SK-N-MC (cell line): ENCODE data around the gene DLST.

Experiments
- DNase-seq: peaks from one replicate; pipeline ENCODE4 v3.0.0-alpha.2; 2011; ENCODE audit warnings: low read depth, low spot score
- H3K27ac ChIP-seq: fragments of 200-600 bp; sonication (generic); 2 replicates; pipeline ENCODE4 v1.5.1; 2016; ENCODE audit warnings: mixed run types
- H3K36me3 ChIP-seq: fragments of 200-600 bp; sonication (generic); 2 replicates; pipeline ENCODE4 v1.6.1; 2017; ENCODE audit warnings: antibody characterized with exemption, low read length, mixed read lengths; ENCODE audit not compliant: insufficient read depth
- H3K4me3 ChIP-seq: fragments of 200-600 bp; sonication (generic); 2 replicates; pipeline ENCODE4 v1.5.1; 2016
- H3K9ac ChIP-seq: fragments of 200-600 bp; sonication (generic); 2 replicates; pipeline ENCODE4 v1.8.0; 2017; ENCODE audit warnings: mixed run types, mixed read lengths; ENCODE audit not compliant: insufficient read length
- H3K9me3 ChIP-seq: fragments of 200-600 bp; sonication (generic); 2 replicates; pipeline ENCODE4 v1.6.1; 2017; ENCODE audit warnings: low read depth, mild to moderate bottlenecking, antibody characterized with exemption, low read length, moderate library complexity, mixed read lengths
- EZH2 ChIP-seq: fragments of 200-600 bp; sonication (generic); IDR thresholded peaks from one replicate; pipeline ENCODE4 v1.6.1; 2017; ENCODE audit warnings: antibody characterized with exemption
- FOXP2 ChIP-seq: optimal IDR thresholded peaks from 2 replicates; pipeline ENCODE3; 2011; ENCODE audit warnings: mild to moderate bottlenecking, moderate library complexity; ENCODE audit not compliant: insufficient read depth; ENCODE audit errors: extremely low read length, control extremely low read depth
- POLR2AphosphoS5 ChIP-seq: IDR thresholded peaks from 2 replicates; pipeline ENCODE4 v1.6.1; 2012; ENCODE audit warnings: mild to moderate bottlenecking, low read depth, low read length, borderline replicate concordance

Gene DLST

GRCh38 chr14:74865156-74865555, 16.6 kb upstream of the DLST start:
- no peak overlapping the region for H3K27ac ChIP-seq
- no peak overlapping the region for H3K4me3 ChIP-seq
- H3K9me3 ChIP-seq = no peaks in the 10 kb centered on the region
- TF ChIP-seq POLR2AphosphoS5 = no peak
- TF ChIP-seq EZH2 = no peak
- TF ChIP-seq FOXP2 = no peak
- H3K36me3 ChIP-seq = no peaks in the 10 kb centered on the region
- no peak for DNase-seq
- H3K9ac ChIP-seq = no peak overlapping the region

- no peak for TF ChIP-seq EZH2
- no peak for TF ChIP-seq FOXP2
- no peak for TF ChIP-seq POLR2AphosphoS5
- Histone ChIP-seq H3K4me3 (no peak overlapping the region), H3K36me3 (no peaks in the 10 kb centered on the region), H3K9ac (no peak overlapping the region), H3K9me3 (no peaks in the 10 kb centered on the region), H3K27ac (peak overlapping the region; percentile 27; the same call in 1 of the 2 replicates)
- no peak for DNase-seq
Measured at GRCh38 chr14:74866708-74867389, 14.9 kb upstream of the DLST start.

GRCh38 chr14:74867673-74868072, 14.0 kb upstream of the DLST start:
- DNase-seq = no peak
- Histone ChIP-seq H3K4me3 (no peak overlapping the region), H3K9me3 (no peaks in the 10 kb centered on the region), H3K36me3 (no peaks in the 10 kb centered on the region), H3K27ac (peak overlapping the region; percentile 27; the same call in 1 of the 2 replicates), H3K9ac (no peak overlapping the region)
- TF ChIP-seq EZH2 = no peak
- TF ChIP-seq FOXP2 = no peak
- no peak for TF ChIP-seq POLR2AphosphoS5

GRCh38 chr14:74868739-74869138, 13.0 kb upstream of the DLST start:
- H3K9me3 ChIP-seq = no peaks in the 10 kb centered on the region
- DNase-seq = no peak
- H3K4me3 ChIP-seq = no peak overlapping the region
- no peak overlapping the region for H3K27ac ChIP-seq
- TF ChIP-seq POLR2AphosphoS5 (no peak), FOXP2 (no peak), EZH2 (no peak)
- H3K9ac ChIP-seq = no peak overlapping the region
- no peaks in the 10 kb centered on the region for H3K36me3 ChIP-seq

GRCh38 chr14:74871819-74872218, 9.9 kb upstream of the DLST start:
- Histone ChIP-seq H3K27ac (no peak overlapping the region), H3K4me3 (no peak overlapping the region), H3K9me3 (no peaks in the 10 kb centered on the region), H3K36me3 (no peaks in the 10 kb centered on the region), H3K9ac (no peak overlapping the region)
- TF ChIP-seq POLR2AphosphoS5 (no peak), FOXP2 (no peak), EZH2 (no peak)
- no peak for DNase-seq

GRCh38 chr14:74875204-74875603, 6.5 kb upstream of the DLST start:
- H3K9me3 ChIP-seq = no peaks in the 10 kb centered on the region
- TF ChIP-seq POLR2AphosphoS5 = no peak
- TF ChIP-seq FOXP2 = no peak
- no peak for TF ChIP-seq EZH2
- no peak overlapping the region for H3K9ac ChIP-seq
- no peaks in the 10 kb centered on the region for H3K36me3 ChIP-seq
- no peak overlapping the region for H3K27ac ChIP-seq
- H3K4me3 ChIP-seq = no peak overlapping the region
- DNase-seq = no peak

GRCh38 chr14:74875941-74876913, 5.5 kb upstream of the DLST start, which contains the start of gene PROX2:
Gene PROX2, minus strand, starts transcription at chr14:74876145. Its CDS starts 12,311 bp downstream, at chr14:74863834.
- DNase-seq = no peak
- Histone ChIP-seq H3K36me3 (no peaks in the 10 kb centered on the region), H3K27ac (no peak within 1 kb of the TSS), H3K9me3 (no peaks in the 10 kb centered on the region), H3K9ac (no peak within 1 kb of the TSS), H3K4me3 (no peak within 1 kb of the TSS)
- TF ChIP-seq FOXP2 (no peak), EZH2 (no peak), POLR2AphosphoS5 (no peak)

- peaks cover 13% of the 10 kb centered on the region for H3K36me3 ChIP-seq
- H3K9me3 ChIP-seq = no peaks in the 10 kb centered on the region
- no peak overlapping the region for H3K27ac ChIP-seq
- no peak for DNase-seq
- no peak overlapping the region for H3K9ac ChIP-seq
- H3K4me3 ChIP-seq = no peak overlapping the region
- no peak for TF ChIP-seq EZH2
- TF ChIP-seq POLR2AphosphoS5 = no peak
- no peak for TF ChIP-seq FOXP2
Measured at GRCh38 chr14:74879427-74880182, 2.1 kb upstream of the DLST start.
